ENCODE results near the gene FAM131A. TPM values are rescaled to one million over a fixed set of nuclear protein-coding genes. Genes with fewer than 3 reads are reported as not detected.
A peak's percentile ranks its signal among the peaks of the same experiment; 100 is the strongest.

Gene FAM131A
- polyA plus RNA-seq, 4 donors, result 9.7 to 13.1 (median 10.8) TPM

- peaks cover 0 to 21% (median 5%) of the 10 kb centered on the region in 3 donors for H3K4me1 ChIP-seq (ENCODE audit: control insufficient read depth in 3 of 3, insufficient read depth in 2 of 3, low read depth in 1 of 3, low read length in 2 of 3)
- H3K9me3 ChIP-seq (ENCODE audit: control insufficient read depth in 2 of 2, insufficient read depth in 1 of 2, low read depth in 1 of 2, low read length in 1 of 2), result no peaks in the 10 kb centered on the region
- H3K36me3 ChIP-seq (ENCODE audit: control insufficient read depth in 3 of 3, insufficient read depth in 2 of 3, low read depth in 1 of 3, low read length in 3 of 3), result peaks cover 0 to 52% (median 2%) of the 10 kb centered on the region in 3 donors
- H3K4me3 ChIP-seq (ENCODE audit: low read depth in 1 of 3, low read length in 3 of 3), result peak overlapping the region in 1 of 3 donors; percentile 93
- DNase-seq (no peak), FAIRE-seq (no peak)
- no peaks in the 10 kb centered on the region for H3K27me3 ChIP-seq (ENCODE audit: control insufficient read depth in 3 of 3, insufficient read depth in 3 of 3, low read length in 3 of 3)
- WGBS, 3 donors, result 40 to 61% (median 59%) methylated on average over 9 of the region's 9 CpGs
- H3K27ac ChIP-seq (ENCODE audit: low read depth in 1 of 3, low read length in 2 of 3), result no peak overlapping the region
These were observed 22.2 kb downstream of the FAM131A start for GRCh38 chr3:184359610-184360009.

GRCh38 chr3:184360070-184360928 is 22.9 kb downstream of the FAM131A start:
- Histone ChIP-seq H3K9me3 (ENCODE audit: control insufficient read depth in 2 of 2, insufficient read depth in 1 of 2, low read depth in 1 of 2, low read length in 1 of 2) (no peaks in the 10 kb centered on the region), H3K4me3 (ENCODE audit: low read depth in 1 of 3, low read length in 3 of 3) (peak overlapping the region in 2 of 3 donors; percentile 93 to 96), H3K27ac (ENCODE audit: low read depth in 1 of 3, low read length in 2 of 3) (peak overlapping the region in 1 of 3 donors; percentile 88), H3K4me1 (ENCODE audit: control insufficient read depth in 3 of 3, insufficient read depth in 2 of 3, low read depth in 1 of 3, low read length in 2 of 3) (peaks cover 0 to 28% (median 6%) of the 10 kb centered on the region in 3 donors), H3K27me3 (ENCODE audit: control insufficient read depth in 3 of 3, insufficient read depth in 3 of 3, low read length in 3 of 3) (no peaks in the 10 kb centered on the region), H3K36me3 (ENCODE audit: control insufficient read depth in 3 of 3, insufficient read depth in 2 of 3, low read depth in 1 of 3, low read length in 3 of 3) (peaks cover 1 to 47% (median 2%) of the 10 kb centered on the region in 3 donors)
- FAIRE-seq (no peak), DNase-seq (peak in 1 of 2 donors; percentile 20)
- 34 to 58% (median 37%) methylated on average over 12 of the region's 12 CpGs for WGBS, 3 donors

- peaks cover 0 to 31% (median 6%) of the 10 kb centered on the region in 3 donors for H3K4me1 ChIP-seq (ENCODE audit: control insufficient read depth in 3 of 3, insufficient read depth in 2 of 3, low read depth in 1 of 3, low read length in 2 of 3)
- peaks cover 2 to 46% (median 2%) of the 10 kb centered on the region in 3 donors for H3K36me3 ChIP-seq (ENCODE audit: control insufficient read depth in 3 of 3, insufficient read depth in 2 of 3, low read depth in 1 of 3, low read length in 3 of 3)
- no peaks in the 10 kb centered on the region for H3K9me3 ChIP-seq (ENCODE audit: control insufficient read depth in 2 of 2, insufficient read depth in 1 of 2, low read depth in 1 of 2, low read length in 1 of 2)
- DNase-seq, result peak in 1 of 2 donors; percentile 21
- 3 to 12% (median 8%) methylated on average over 13 to 24 of the region's 24 CpGs for WGBS, 3 donors
- H3K27me3 ChIP-seq (ENCODE audit: control insufficient read depth in 3 of 3, insufficient read depth in 3 of 3, low read length in 3 of 3), result no peaks in the 10 kb centered on the region
- peak overlapping the region; percentile 88 to 100 (median 97) for H3K27ac ChIP-seq (ENCODE audit: low read depth in 1 of 3, low read length in 2 of 3)
- FAIRE-seq, result no peak
- H3K4me3 ChIP-seq (ENCODE audit: low read depth in 1 of 3, low read length in 3 of 3), result peak overlapping the region; percentile 88 to 96 (median 93)
These were observed 23.6 kb downstream of the FAM131A start for GRCh38 chr3:184360929-184361531.

GRCh38 chr3:184361532-184361931 is 24.1 kb downstream of the FAM131A start, which contains the start of the genes CLCN2 and POLR2H:
Gene CLCN2, minus strand, starts transcription at chr3:184361605. Its CDS starts 126 bp downstream, at chr3:184361479.
Gene POLR2H, plus strand, starts transcription at chr3:184361710. Its CDS starts 1,783 bp downstream, at chr3:184363493.
- WGBS, 3 donors, result 0 to 1% (median 1%) methylated on average over 34 to 56 of the region's 56 CpGs
- peak within 1 kb of the TSS; percentile 88 to 96 (median 93) for H3K4me3 ChIP-seq (ENCODE audit: low read depth in 1 of 3, low read length in 3 of 3)
- H3K27ac ChIP-seq (ENCODE audit: low read depth in 1 of 3, low read length in 2 of 3), result peak within 1 kb of the TSS; percentile 94 to 100 (median 97)

GRCh38 chr3:184361932-184362667 is 24.7 kb downstream of the FAM131A start:
- Histone ChIP-seq H3K9me3 (ENCODE audit: control insufficient read depth in 2 of 2, insufficient read depth in 1 of 2, low read depth in 1 of 2, low read length in 1 of 2) (no peaks in the 10 kb centered on the region), H3K36me3 (ENCODE audit: control insufficient read depth in 3 of 3, insufficient read depth in 2 of 3, low read depth in 1 of 3, low read length in 3 of 3) (peaks cover 4 to 44% (median 6%) of the 10 kb centered on the region in 3 donors), H3K4me1 (ENCODE audit: control insufficient read depth in 3 of 3, insufficient read depth in 2 of 3, low read depth in 1 of 3, low read length in 2 of 3) (peaks cover 0 to 38% (median 6%) of the 10 kb centered on the region in 3 donors), H3K4me3 (ENCODE audit: low read depth in 1 of 3, low read length in 3 of 3) (peak overlapping the region; percentile 71 to 93 (median 88)), H3K27ac (ENCODE audit: low read depth in 1 of 3, low read length in 2 of 3) (peak overlapping the region; percentile 94 to 100 (median 97)), H3K27me3 (ENCODE audit: control insufficient read depth in 3 of 3, insufficient read depth in 3 of 3, low read length in 3 of 3) (no peaks in the 10 kb centered on the region)
- DNase-seq, result peak in 1 of 2 donors; percentile 85
- WGBS, 3 donors, result 0 to 1% (median 1%) methylated on average over 37 to 38 of the region's 38 CpGs
- no peak for FAIRE-seq

More at GRCh38 chr3:184361532-184361931, 24.1 kb downstream of the FAM131A start, which contains the start of the genes CLCN2 and POLR2H:
- Histone ChIP-seq H3K36me3 (ENCODE audit: control insufficient read depth in 3 of 3, insufficient read depth in 2 of 3, low read depth in 1 of 3, low read length in 3 of 3) (peaks cover 2 to 46% (median 3%) of the 10 kb centered on the region in 3 donors), H3K27me3 (ENCODE audit: control insufficient read depth in 3 of 3, insufficient read depth in 3 of 3, low read length in 3 of 3) (no peaks in the 10 kb centered on the region), H3K4me1 (ENCODE audit: control insufficient read depth in 3 of 3, insufficient read depth in 2 of 3, low read depth in 1 of 3, low read length in 2 of 3) (peaks cover 0 to 34% (median 6%) of the 10 kb centered on the region in 3 donors), H3K9me3 (ENCODE audit: control insufficient read depth in 2 of 2, insufficient read depth in 1 of 2, low read depth in 1 of 2, low read length in 1 of 2) (no peaks in the 10 kb centered on the region)
- FAIRE-seq (no peak), DNase-seq (peak; percentile 68 to 91)

- Histone ChIP-seq H3K36me3 (ENCODE audit: control insufficient read depth in 3 of 3, insufficient read depth in 2 of 3, low read depth in 1 of 3, low read length in 3 of 3) (peaks cover 2 to 40% (median 6%) of the 10 kb centered on the region in 3 donors), H3K27ac (ENCODE audit: low read depth in 1 of 3, low read length in 2 of 3) (peak overlapping the region; percentile 94 to 100 (median 97)), H3K4me1 (ENCODE audit: control insufficient read depth in 3 of 3, insufficient read depth in 2 of 3, low read depth in 1 of 3, low read length in 2 of 3) (peaks cover 0 to 38% (median 6%) of the 10 kb centered on the region in 3 donors), H3K9me3 (ENCODE audit: control insufficient read depth in 2 of 2, insufficient read depth in 1 of 2, low read depth in 1 of 2, low read length in 1 of 2) (no peaks in the 10 kb centered on the region), H3K4me3 (ENCODE audit: low read depth in 1 of 3, low read length in 3 of 3) (peak overlapping the region; percentile 71 to 93 (median 88)), H3K27me3 (ENCODE audit: control insufficient read depth in 3 of 3, insufficient read depth in 3 of 3, low read length in 3 of 3) (no peaks in the 10 kb centered on the region)
- FAIRE-seq (no peak), DNase-seq (peak; percentile 99)
- WGBS, 3 donors, result 0% methylated on average over 51 to 68 of the region's 68 CpGs
These were observed 25.5 kb downstream of the FAM131A start for GRCh38 chr3:184362668-184363546.

- no peak overlapping the region for H3K4me3 ChIP-seq (ENCODE audit: low read depth in 1 of 3, low read length in 3 of 3)
- H3K4me1 ChIP-seq (ENCODE audit: control insufficient read depth in 3 of 3, insufficient read depth in 2 of 3, low read depth in 1 of 3, low read length in 2 of 3), result peaks cover 0 to 31% (median 8%) of the 10 kb centered on the region in 3 donors
- FAIRE-seq (no peak), DNase-seq (peak; percentile 21 to 78)
- H3K9me3 ChIP-seq (ENCODE audit: control insufficient read depth in 2 of 2, insufficient read depth in 1 of 2, low read depth in 1 of 2, low read length in 1 of 2), result no peaks in the 10 kb centered on the region
- WGBS, 3 donors, result 63 to 79% (median 73%) methylated on average over 5 of the region's 5 CpGs
- H3K27ac ChIP-seq (ENCODE audit: low read depth in 1 of 3, low read length in 2 of 3), result peak overlapping the region in 1 of 3 donors; percentile 79
- H3K36me3 ChIP-seq (ENCODE audit: control insufficient read depth in 3 of 3, insufficient read depth in 2 of 3, low read depth in 1 of 3, low read length in 3 of 3), result peaks cover 5 to 36% (median 12%) of the 10 kb centered on the region in 3 donors
- no peaks in the 10 kb centered on the region for H3K27me3 ChIP-seq (ENCODE audit: control insufficient read depth in 3 of 3, insufficient read depth in 3 of 3, low read length in 3 of 3)
These were observed 29.4 kb downstream of the FAM131A start for GRCh38 chr3:184366619-184367289.
